GM21786 (cell line): ENCODE data around the gene OSTF1.

Experiments
- ATAC-seq: cut with Tn5 transposase; IDR thresholded peaks from one replicate; pipeline ENCODE4 v1.9.1; 2021; ENCODE audit not compliant: unreplicated experiment

Gene OSTF1

DNA sequence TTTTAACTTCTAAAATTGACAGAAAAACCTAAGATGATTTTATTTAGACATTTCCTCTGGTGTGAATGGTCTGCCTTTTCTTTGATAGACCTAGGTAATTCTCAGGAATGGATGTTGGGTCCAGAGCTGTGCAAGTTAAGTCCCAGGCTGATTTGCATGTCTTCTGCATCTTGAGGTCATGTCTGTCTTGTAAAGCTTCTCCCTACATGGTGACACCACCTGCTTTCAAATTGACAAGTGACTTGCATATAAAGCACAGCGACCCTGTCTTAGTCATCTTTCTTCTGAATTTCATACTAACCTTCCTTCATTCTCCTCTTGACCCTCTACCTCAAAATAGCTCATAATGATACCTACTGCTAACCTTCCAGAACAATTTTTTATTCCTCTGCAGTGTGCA lies 29.2 kb downstream of the OSTF1 start:
- no peak for ATAC-seq

DNA sequence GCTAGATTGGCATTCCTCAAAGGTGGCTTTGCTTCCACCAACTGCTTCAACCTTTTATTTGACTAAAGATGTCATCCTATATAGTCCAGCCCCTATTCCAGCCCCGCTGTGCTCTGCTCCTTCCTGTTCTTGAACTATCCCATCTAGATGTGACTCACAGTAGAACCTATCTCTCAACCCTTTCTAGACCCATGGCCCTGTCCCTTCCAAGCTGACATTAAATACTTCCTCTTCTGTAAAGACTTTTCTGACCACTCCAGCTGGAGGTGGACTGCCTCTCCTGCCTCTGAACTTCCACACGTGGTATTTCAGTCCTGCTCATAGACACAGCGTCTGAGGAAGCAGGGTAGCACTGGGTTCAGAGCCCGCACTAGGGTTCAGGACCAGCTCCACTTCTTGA lies 32.4 kb downstream of the OSTF1 start:
- ATAC-seq: no peak

DNA sequence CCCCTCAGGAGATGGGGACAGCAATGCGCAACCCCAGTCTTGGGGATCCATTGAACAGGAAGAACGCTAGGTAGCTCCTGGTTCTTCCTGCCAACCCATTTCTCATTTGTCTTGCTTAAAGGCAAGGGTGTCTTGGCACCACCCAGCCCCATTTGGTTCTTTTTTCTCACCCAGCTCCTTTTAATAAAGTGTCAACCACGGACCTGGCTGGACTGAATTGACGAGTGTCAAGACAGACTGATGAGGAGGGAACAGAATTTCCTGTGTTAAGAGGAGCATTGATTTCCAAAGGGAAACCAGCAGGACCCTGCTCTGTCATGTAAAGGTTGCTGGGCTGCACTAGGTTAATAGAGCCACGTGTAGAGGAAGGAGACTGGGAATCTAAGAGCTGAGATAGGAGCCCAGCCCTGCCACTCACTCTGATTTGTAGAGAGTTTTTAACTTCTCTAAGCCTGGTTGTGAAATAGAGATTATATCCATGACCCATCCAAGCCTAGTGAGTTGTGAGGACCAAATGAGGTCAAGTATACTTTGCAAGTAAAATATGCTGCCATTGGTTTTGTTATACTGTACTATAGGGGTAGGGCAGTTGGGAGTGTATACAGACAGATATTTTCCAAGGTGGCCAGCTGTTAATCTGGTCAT lies 33.7 kb downstream of the OSTF1 start:
- no peak for ATAC-seq

DNA sequence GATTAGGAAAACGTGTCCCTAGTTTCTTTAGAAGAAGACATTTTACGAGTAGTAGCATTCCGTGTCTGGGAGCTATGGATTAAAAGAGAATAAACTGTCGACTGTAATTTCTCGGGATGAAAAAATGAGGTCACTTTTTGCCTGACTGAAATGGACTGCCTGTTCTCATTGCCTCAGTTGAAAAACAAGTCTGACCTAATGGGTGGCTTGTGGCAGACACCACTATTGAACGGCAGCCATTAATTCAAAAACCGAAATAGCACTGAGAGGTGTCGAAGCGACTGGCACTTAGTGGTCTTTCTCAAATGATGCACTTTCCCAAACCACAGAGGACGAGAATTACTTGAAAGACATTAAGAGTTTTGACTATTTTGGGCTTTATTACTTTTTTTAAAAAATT lies 35.4 kb downstream of the OSTF1 start:
- ATAC-seq: no peak

DNA sequence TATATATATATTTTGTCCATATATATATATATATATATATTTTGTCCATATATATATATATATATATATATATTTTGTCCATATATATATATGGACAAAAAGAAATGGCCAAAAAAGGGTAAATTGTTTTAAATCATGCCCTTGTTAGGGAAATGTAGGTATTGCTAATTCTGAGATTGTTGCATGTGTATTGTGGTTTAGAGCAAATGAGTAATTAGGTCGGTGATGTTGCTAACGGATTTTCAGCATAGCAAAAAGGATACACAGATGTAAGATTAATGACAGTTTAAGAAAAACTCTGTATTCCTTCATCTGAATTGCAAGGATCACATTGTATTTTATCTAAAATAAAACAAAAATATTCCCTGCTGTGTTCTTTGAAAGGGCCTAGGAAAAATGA lies 40.2 kb downstream of the OSTF1 start:
- ATAC-seq: no peak

DNA sequence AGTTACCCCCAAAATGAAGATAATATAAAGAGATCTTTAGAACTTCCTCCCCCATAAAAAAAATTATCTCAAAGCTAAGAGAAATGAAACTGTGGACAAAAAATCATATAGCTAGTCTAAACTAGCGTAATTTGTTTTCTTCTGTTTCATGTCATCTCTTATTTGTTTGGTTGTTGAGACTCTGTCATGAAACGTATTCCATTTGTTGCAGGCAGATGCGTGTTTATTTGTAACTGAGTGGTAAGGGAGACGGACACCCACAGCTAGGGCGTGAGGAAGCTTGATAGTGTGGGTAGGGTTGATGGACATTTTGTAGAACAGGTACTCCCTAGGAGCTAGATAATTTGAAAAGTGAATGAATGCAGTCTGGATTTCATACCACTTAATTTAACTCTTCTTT lies 41.9 kb downstream of the OSTF1 start:
- ATAC-seq: no peak

DNA sequence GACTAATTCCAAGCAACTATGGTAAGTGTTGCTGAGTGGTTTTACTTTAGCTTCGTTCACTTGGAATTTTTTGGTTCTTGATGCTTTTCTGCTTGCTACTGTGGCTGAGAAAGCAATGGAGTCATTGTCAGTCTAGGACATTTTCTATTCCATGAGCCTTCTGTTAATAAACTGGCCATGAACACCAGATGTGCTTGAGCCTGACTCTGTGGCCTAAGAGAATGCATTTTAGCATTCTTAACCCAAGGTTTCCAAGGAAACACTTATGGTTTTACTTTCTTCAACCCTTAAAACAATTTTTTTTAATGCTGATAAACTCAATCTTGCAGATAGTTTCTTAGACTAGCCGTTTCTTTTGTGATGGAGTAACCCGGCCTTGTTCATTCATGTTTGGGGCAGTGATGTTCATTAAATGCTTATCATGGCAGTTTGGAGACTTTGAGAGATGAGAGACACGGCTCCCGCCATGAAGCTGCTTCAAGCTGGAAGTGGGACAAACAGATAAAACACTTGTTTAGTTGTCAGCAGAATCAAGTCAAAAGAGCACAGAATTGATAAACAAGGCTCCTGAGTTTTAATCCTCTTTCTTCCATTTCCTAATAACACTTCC lies 42.4 kb downstream of the OSTF1 start:
- ATAC-seq: no peak

DNA sequence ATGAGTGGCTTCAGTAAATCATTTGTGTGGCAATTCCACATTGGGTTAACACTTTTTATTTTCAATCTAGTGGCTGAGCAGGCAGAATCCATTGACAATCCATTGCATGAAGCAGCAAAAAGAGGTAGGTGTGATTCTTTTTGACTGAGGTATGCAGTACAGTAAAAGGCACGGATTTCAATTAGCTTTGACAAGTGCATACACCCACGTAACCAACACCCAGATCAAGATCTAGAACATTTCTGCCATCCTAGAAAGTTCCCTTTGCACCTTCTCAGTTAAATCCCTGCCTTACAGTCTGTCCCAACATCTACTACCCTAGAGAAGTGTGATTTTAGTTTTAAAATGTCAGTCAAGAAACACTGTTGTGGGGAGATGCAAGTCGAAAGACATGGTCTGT lies 43.4 kb downstream of the OSTF1 start:
- no peak for ATAC-seq

DNA sequence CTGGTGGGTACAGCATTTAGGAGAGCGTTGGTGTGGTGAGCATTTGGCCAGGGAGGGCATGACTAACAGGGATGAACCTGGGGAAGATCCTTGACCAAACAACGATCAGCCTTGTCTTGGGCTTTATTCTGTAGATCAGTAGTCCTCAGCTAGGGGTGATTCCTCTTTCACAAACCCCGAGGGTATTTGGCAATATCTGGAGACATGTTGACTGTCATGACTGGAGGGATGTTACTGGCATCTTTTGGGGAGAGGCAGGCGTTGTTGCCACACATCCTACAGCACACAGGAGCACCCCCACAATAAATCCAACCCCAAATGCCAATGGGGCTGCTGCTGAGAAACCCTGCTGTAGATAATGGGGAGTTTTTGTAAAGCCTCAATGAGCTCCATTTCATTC lies 43.9 kb downstream of the OSTF1 start:
- no peak for ATAC-seq

DNA sequence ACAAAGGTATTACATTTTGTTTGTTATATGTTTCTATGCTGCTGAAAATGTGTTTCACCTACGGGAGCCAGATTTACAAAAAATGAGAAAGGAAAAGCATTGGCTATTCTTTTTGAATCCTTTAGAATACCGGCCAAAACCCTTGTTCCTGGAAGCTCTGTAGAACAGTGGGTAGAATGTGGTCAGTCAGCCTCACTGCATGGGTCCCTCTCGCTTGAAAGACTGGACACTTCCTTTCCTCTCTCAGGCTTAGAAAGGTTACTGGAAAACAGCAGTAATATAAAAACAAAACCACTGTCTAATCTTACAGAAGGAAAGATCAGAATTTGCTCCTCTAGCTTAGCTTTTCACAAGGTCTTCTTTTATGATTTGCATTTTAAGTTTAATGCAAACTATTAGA lies 45.1 kb downstream of the OSTF1 start:
- no peak for ATAC-seq

DNA sequence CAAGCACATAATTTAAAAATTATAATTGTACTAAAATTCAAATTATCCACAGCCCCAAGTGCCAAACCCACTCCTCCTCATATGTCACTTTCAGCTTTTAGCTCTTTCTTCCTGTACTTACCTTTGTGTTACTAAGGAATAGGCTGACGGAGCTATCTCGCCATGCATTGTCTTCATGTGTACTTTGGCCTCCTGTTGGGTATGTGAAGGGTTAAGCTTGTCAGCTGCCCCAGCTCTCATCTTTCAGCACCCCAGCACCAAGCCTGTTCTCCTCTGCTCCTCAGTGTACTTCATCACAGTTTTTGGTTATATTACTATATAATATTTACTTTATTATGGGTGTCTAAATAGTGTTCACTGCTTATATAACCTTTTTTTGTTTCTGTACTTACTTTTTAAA lies 46.2 kb downstream of the OSTF1 start:
- ATAC-seq: no peak

DNA sequence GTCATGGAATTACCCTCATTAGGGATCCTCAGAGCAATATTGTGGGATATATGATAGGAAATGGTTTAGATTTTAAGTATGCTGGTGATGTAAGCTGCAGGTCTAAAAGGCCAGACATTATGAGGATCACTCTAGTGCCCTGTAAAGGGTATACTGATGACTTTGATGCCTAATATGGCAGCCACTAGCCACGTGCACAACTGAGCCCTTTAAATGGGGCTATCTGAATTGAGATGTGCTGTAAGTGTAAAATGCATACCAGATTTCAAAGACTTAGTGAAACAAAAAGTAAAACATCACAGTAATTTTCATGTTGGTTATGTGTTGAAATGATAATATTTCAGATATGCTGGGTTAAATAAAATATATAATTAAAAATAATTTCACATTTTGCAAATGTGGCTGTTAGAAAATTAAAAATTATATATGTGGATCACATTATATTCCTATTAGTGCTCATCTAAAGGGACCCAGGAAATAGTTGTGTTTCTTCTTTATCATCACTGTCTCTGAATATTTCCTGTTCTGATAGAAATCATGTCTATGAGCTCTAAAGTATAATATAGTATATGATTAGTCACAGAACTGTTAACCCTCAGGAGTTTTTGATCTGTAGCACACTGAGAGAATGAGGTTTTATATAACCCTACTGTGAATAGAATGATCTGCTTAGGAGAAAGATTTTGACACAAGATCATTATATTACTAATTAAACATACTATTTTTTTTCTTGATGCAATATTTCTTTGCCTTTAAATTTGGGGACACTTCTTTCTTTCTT lies 50.1 kb downstream of the OSTF1 start:
- no peak for ATAC-seq

DNA sequence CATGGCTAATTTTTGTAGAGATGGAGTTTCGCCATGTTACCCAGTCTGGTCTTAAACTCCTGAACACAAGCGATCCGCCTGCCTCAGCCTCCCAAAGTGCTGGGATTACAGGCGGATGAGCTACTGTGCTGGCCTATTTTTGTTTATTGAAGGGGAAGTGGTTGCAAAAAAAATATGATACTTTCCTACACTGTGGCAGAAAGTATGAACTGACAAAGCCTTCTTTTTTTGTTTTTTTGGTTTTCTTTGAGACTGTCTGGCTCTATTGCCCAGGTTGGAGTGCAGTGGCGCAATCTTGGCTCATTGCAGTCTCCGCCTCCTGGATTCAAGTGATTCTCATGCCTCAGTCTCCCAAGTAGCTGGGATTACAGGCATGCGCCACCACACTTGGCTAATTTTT lies 50.9 kb downstream of the OSTF1 start:
- no peak for ATAC-seq

DNA sequence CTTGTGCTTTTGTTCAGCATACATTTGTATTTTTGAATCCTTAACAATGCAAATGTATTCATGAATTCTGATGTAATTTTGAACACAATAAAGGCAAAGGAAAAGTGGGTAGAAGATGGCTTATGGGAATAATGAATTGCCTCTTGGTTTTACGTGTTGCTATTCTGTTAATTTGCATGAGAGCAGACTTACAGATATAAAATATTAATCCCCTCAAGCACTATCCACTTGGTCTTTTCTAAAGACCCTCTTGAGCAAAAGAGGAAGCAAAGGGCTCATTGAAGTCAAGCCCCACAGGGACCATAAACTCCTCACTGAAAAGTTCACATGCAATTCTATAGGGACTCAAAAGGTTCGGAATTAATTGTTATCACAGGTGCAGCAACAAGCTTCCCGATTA lies 51.9 kb downstream of the OSTF1 start:
- ATAC-seq: no peak

DNA sequence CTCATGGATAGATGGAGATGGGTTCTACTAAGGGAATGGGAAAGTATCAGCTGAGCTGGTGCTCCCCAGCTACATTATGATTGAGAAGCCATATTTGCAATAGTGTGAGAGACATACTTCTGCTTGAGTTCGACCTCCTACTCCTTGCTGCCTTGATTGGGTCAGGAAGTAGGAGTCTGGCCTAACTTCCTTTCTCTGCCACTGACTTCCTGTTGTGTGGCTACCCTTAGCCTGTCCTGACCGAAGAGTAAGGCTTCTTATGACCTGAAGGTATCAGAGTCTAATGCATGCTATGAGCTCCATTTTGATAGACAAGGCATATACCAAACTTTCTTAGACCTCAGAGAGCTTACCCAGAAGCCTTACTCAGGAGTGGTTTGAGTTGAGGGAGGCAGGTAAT lies 53.9 kb downstream of the OSTF1 start:
- ATAC-seq: no peak

DNA sequence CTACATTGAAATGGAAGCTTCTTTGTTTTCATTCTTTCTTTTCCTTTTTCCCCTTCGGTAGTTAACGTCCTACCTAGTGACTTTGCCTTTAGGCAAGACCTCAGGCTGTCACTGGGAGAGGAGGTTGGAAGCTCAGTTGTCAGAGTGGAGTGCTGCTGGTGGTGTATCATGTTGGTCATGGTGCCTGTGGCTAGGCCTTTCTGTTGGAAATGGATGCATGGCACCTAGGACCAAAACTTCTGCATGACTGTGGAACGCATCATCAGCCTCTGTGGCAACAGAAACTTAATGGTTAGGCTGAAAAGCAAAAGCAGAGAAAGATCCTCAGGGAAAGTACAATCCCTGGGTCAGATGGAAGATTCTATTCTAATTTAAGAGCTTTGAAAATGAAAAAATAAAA lies 57.9 kb downstream of the OSTF1 start:
- no peak for ATAC-seq

DNA sequence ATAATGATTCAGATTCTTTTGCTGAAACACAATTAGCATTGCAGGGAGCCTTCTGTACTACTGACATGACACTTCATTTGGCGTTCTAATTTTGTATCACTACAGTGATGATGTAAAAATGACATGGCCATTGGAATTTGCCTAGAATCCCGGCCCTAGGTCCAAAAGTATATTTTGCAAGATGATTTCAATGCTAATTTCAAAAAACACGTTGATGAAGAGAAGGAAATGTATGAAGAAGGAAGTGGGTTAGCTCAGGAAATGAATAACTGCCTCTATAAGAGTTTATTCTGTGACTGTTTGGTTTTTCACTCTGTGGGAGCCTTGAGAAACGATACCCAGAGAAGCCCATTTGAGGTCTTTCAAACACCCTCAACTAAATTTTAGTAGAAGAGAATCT lies 59.3 kb downstream of the OSTF1 start:
- no peak for ATAC-seq

DNA sequence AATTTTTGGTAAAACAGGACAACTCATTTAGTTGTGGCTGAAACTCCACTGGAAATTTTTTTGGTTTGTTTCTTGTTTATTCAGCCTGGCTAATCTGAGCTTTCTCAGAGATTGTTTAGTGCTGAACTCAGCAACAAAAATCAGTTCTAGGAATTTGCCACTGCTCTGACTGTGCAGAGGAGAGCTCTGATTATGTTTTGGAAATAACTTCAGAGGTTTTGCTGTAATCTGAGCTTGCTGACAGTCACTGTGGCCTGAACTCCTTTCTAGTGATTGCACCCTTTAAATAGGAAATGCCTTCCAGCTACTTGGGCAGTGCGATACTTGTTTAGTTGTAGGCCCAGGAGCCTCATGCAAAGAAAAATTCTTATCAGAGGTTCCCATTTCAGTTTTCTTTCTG lies 60.2 kb downstream of the OSTF1 start:
- ATAC-seq: no peak

DNA sequence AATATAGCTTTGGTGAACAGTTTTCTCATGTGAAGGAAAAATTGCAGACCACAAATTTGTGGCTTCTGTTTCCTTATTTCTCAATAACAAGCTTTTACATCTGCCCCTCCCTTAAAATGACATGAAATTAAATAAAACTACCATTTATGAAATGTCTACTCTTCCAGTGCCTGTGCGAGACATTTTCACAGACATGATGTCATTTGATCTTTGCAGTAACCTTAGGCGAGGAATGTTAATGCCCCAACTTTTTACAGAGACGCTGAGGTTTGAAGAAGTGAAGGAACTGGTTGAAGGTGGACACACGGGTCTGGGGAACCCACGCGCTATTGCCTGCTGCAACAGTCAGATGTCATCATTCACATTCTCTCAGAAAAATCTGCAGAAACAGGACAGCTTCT lies 61.5 kb downstream of the OSTF1 start:
- no peak for ATAC-seq

DNA sequence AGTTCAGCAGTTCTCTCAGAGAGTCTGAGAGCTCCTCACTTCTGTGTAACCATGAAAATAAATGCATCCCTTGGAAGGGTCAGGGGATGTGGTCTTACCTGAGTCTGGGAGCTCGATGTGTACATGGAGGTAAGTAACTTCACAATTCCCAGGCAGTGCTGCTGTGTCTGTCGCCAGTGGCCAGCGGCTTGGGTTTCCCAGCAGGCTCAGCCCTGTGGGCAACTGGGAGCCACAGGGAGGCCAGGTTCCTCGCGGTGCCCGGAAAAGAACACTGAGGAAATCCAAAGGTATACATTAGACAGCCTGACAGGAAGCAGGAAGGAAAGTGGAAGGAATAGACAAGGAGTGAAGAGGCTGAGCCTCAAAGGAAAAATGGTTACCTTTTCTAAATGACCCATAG lies 62.2 kb downstream of the OSTF1 start:
- no peak for ATAC-seq

DNA sequence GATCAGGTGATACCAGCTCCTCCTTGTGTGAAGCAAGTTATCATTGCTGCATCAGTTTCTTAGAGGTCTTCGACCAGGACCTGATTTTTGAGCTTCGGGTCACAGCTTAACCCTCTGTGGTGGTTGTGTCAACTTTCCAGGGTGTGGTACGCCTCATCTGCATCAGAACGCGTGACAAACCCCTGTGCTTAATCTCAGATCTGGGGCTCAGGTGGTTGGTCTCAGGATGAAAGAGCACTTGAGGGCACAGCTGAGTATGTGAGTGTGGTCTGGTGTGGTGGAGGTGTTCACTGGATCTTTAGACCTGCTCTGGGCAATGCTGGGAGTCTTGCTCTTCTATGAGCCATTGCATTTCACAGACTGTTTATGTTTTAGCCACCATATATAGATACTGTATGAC lies 64.1 kb downstream of the OSTF1 start:
- ATAC-seq: no peak

DNA sequence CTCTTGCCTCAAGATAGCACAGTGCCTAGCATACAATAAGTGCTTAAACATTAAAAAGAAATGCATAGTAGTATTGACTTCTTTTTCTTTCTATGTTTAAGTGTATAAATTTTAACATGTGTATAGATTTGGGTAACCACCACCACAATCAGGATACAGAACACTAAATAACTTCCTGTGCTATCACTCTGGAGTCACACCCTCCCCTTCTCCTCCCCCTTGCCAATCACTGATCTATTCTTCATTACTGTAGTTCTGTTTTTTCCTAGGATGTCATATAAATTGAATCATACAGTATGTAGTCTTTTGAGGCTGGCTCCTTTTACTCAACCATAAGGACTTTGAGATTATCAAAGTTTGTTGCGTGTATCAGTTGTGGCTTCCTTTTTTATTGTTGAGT lies 68.5 kb downstream of the OSTF1 start:
- no peak for ATAC-seq
